GM23338 (cell line): Measurements from ENCODE around the gene HPX.

Experiments used
- CTCF ChIP-seq, 2 experiments: fragments of 200-600 bp in 1 of 2; sonication (generic) in 1 of 2; conservative IDR thresholded peaks; 2 replicates each; pipeline versions ENCODE4 v1.5.1 to v1.6.1; 2016 to 2017; ENCODE audit warnings: antibody characterized with exemption in 2 of 2, low read depth in 2 of 2, mild to moderate bottlenecking in 2 of 2, moderate library complexity in 1 of 2
- ETS1 ChIP-seq: IDR thresholded peaks from 2 replicates; pipeline ENCODE4 v1.6.1; 2016; ENCODE audit warnings: antibody characterized with exemption
- EZH2 ChIP-seq: fragments of 200-600 bp; sonication (generic); IDR thresholded peaks from one replicate; pipeline ENCODE4 v1.8.0; 2017; ENCODE audit warnings: antibody characterized with exemption, mild to moderate bottlenecking, low read depth; ENCODE audit not compliant: unreplicated experiment
- EZH2phosphoT487 ChIP-seq: fragments of 200-600 bp; sonication (generic); IDR thresholded peaks from one replicate; pipeline ENCODE4 v1.8.1; 2018; ENCODE audit warnings: antibody characterized with exemption; ENCODE audit not compliant: unreplicated experiment
- JUNB ChIP-seq: IDR thresholded peaks from one replicate; pipeline ENCODE4 v1.6.1; 2016; ENCODE audit warnings: antibody characterized with exemption; ENCODE audit not compliant: unreplicated experiment
- POLR2AphosphoS5 ChIP-seq: IDR thresholded peaks from 2 replicates; pipeline ENCODE4 v1.6.1; 2016; ENCODE audit warnings: antibody characterized with exemption, low read depth
- ZNF114 ChIP-seq: fragments of 250-450 bp; sonication (Bioruptor Pico); IDR thresholded peaks from 2 replicates; pipeline ENCODE4 v1.5.0; 2020; ENCODE audit warnings: mild to moderate bottlenecking, moderate library complexity
- ZNF462 ChIP-seq: fragments of 250-450 bp; sonication (Bioruptor Pico); IDR thresholded peaks from 2 replicates; pipeline ENCODE4 v1.5.0; 2020; ENCODE audit warnings: mild to moderate bottlenecking, moderate library complexity

- no peak for TF ChIP-seq ZNF462
- TF ChIP-seq CTCF (conservative IDR thresholded peaks at IDR 0.05; ENCODE audit: low read depth in 2 of 2) = no peak
- no peak for TF ChIP-seq ETS1
- no peak for TF ChIP-seq EZH2
- TF ChIP-seq POLR2AphosphoS5 = no peak
- TF ChIP-seq EZH2phosphoT487 = no peak
- no peak for TF ChIP-seq JUNB
- no peak for TF ChIP-seq ZNF114 (CRISPR knock-in tag)
These were observed 41.7 kb upstream of the HPX start for GRCh38 chr11:6482441-6482840.
